Loucy (cell line): Measurements from ENCODE around the gene TRPV3.

Experiments
- H2AFZ ChIP-seq: fragments of 200-600 bp; sonication (generic); 2 replicates; pipeline ENCODE4 v1.6.0; 2016; ENCODE audit warnings: antibody characterized with exemption, mild to moderate bottlenecking, low read length, moderate library complexity
- H3F3A ChIP-seq: fragments of 200-600 bp; 2 replicates; pipeline ENCODE4 v1.6.0; 2016; ENCODE audit warnings: antibody characterized with exemption, low read depth, mild to moderate bottlenecking
- H3K27me3 ChIP-seq: fragments of 200-600 bp; sonication (generic); 2 replicates; pipeline ENCODE4 v1.6.1; 2014; ENCODE audit warnings: low read length, mild to moderate bottlenecking; ENCODE audit not compliant: insufficient read depth, poor library complexity, severe bottlenecking
- H3K36me3 ChIP-seq: fragments of 200-600 bp; sonication (generic); 2 replicates; pipeline ENCODE4 v1.6.1; 2016; ENCODE audit warnings: low read length; ENCODE audit not compliant: insufficient read depth
- H3K4me1 ChIP-seq: fragments of 200-600 bp; sonication (generic); 2 replicates; pipeline ENCODE4 v1.5.1; 2014; ENCODE audit warnings: low read length, mild to moderate bottlenecking; ENCODE audit not compliant: insufficient read depth, poor library complexity, severe bottlenecking
- H3K4me2 ChIP-seq: fragments of 200-600 bp; sonication (generic); 2 replicates; pipeline ENCODE4 v1.6.0; 2014; ENCODE audit warnings: antibody characterized with exemption, low read length, low read depth, mild to moderate bottlenecking; ENCODE audit not compliant: poor library complexity, severe bottlenecking
- H3K4me3 ChIP-seq: fragments of 200-600 bp; sonication (generic); 2 replicates; pipeline ENCODE4 v1.5.1; 2014; ENCODE audit warnings: low read length, mild to moderate bottlenecking, mixed read lengths; ENCODE audit not compliant: poor library complexity, severe bottlenecking
- H3K79me2 ChIP-seq: fragments of 200-600 bp; sonication (generic); 2 replicates; pipeline ENCODE4 v1.6.1; 2014; ENCODE audit warnings: low read length; ENCODE audit not compliant: insufficient read depth
- H3K9ac ChIP-seq: fragments of 200-600 bp; sonication (generic); 2 replicates; pipeline ENCODE4 v1.6.0; 2014; ENCODE audit warnings: mild to moderate bottlenecking, low read depth, low read length, moderate library complexity; ENCODE audit not compliant: poor library complexity, severe bottlenecking
- H3K9me2 ChIP-seq: fragments of 200-600 bp; sonication (generic); replicated peaks from 2 replicates; pipeline ENCODE4 v1.6.1; 2016; ENCODE audit warnings: low read depth, low read length, mixed read lengths
- H3K9me3 ChIP-seq: fragments of 200-600 bp; sonication (generic); 2 replicates; pipeline ENCODE4 v1.6.1; 2014; ENCODE audit warnings: mild to moderate bottlenecking, antibody characterized with exemption, low read length, low read depth; ENCODE audit not compliant: insufficient read depth
- H4K20me1 ChIP-seq: fragments of 200-600 bp; sonication (generic); 2 replicates; pipeline ENCODE4 v1.6.0; 2014; ENCODE audit warnings: antibody characterized with exemption, low read length, mild to moderate bottlenecking; ENCODE audit not compliant: insufficient read depth, poor library complexity, severe bottlenecking
- CTCF ChIP-seq: fragments of 200-600 bp; sonication (generic); conservative IDR thresholded peaks from 2 replicates; pipeline ENCODE4 v1.5.1; 2014; ENCODE audit warnings: mild to moderate bottlenecking, antibody characterized with exemption, low read length
- EZH2phosphoT487 ChIP-seq: fragments of 200-600 bp; IDR thresholded peaks from 2 replicates; pipeline ENCODE4 v1.6.1; 2018; ENCODE audit warnings: antibody characterized with exemption, mild to moderate bottlenecking, moderate library complexity, borderline replicate concordance

Gene TRPV3

GRCh38 chr17:3544365-3544764 lies 13.2 kb downstream of the TRPV3 start:
- Histone ChIP-seq H3K4me3 (no peak overlapping the region), H3K9me2 (no peaks in the 10 kb centered on the region), H3F3A (no peaks in the 10 kb centered on the region), H3K9me3 (no peaks in the 10 kb centered on the region), H3K4me2 (no peak overlapping the region), H4K20me1 (no peaks in the 10 kb centered on the region), H3K79me2 (no peaks in the 10 kb centered on the region), H3K36me3 (no peaks in the 10 kb centered on the region), H3K27me3 (no peaks in the 10 kb centered on the region), H2AFZ (no peak overlapping the region), H3K9ac (no peak overlapping the region), H3K4me1 (no peaks in the 10 kb centered on the region)
- no peak for TF ChIP-seq CTCF

- Histone ChIP-seq H4K20me1 (no peaks in the 10 kb centered on the region), H3K79me2 (no peaks in the 10 kb centered on the region), H3K4me2 (no peak overlapping the region), H3K4me1 (no peaks in the 10 kb centered on the region), H3K9me3 (no peaks in the 10 kb centered on the region), H3K36me3 (no peaks in the 10 kb centered on the region), H2AFZ (no peak overlapping the region), H3K27me3 (no peaks in the 10 kb centered on the region), H3K9me2 (no peaks in the 10 kb centered on the region), H3F3A (no peaks in the 10 kb centered on the region), H3K9ac (no peak overlapping the region), H3K4me3 (no peak overlapping the region)
- TF ChIP-seq CTCF (no peak), EZH2phosphoT487 (no peak)
These were observed 14.2 kb downstream of the TRPV3 start for GRCh38 chr17:3543453-3543852.

- no peak overlapping the region for H3K9ac ChIP-seq
- no peaks in the 10 kb centered on the region for H3F3A ChIP-seq
- H3K9me2 ChIP-seq, result no peaks in the 10 kb centered on the region
- H3K36me3 ChIP-seq, result no peaks in the 10 kb centered on the region
- no peaks in the 10 kb centered on the region for H4K20me1 ChIP-seq
- H3K4me3 ChIP-seq, result no peak overlapping the region
- no peaks in the 10 kb centered on the region for H3K9me3 ChIP-seq
- TF ChIP-seq CTCF, result no peak
- no peak for TF ChIP-seq EZH2phosphoT487
- H3K79me2 ChIP-seq, result no peaks in the 10 kb centered on the region
- no peak overlapping the region for H3K4me2 ChIP-seq
- H3K27me3 ChIP-seq, result no peaks in the 10 kb centered on the region
- H3K4me1 ChIP-seq, result no peaks in the 10 kb centered on the region
- H2AFZ ChIP-seq, result no peak overlapping the region
These were observed 15.1 kb downstream of the TRPV3 start for GRCh38 chr17:3542410-3543088.
